Endothelial cell (in vitro differentiated cells): Measurements from ENCODE around the gene MYRFL. TPM values are rescaled to one million over a fixed set of nuclear protein-coding genes. Genes with fewer than 3 reads are reported as not detected.
A peak's percentile ranks its signal among the peaks of the same experiment; 100 is the strongest.

ENCODE experiments used
- DNase-seq: peaks from one replicate; pipeline ENCODE4 v3.0.0; 2021; ENCODE audit warnings: low spot score
- H3K27ac Mint-ChIP-seq: one replicate; pipeline ENCODE4 v1.8.0; 2021; ENCODE audit warnings: mixed read lengths, inconsistent platforms; ENCODE audit not compliant: unreplicated experiment
- H3K27me3 Mint-ChIP-seq: one replicate; pipeline ENCODE4 v1.8.0; 2021; ENCODE audit warnings: mild to moderate bottlenecking, moderate library complexity, mixed read lengths, inconsistent platforms; ENCODE audit not compliant: unreplicated experiment
- H3K36me3 Mint-ChIP-seq: one replicate; pipeline ENCODE4 v1.8.0; 2021; ENCODE audit warnings: mild to moderate bottlenecking, low read depth, mixed read lengths, inconsistent platforms; ENCODE audit not compliant: unreplicated experiment
- H3K4me1 Mint-ChIP-seq: one replicate; pipeline ENCODE4 v1.8.0; 2021; ENCODE audit warnings: mild to moderate bottlenecking, mixed read lengths, inconsistent platforms; ENCODE audit not compliant: unreplicated experiment
- H3K4me3 Mint-ChIP-seq: one replicate; pipeline ENCODE4 v1.8.0; 2021; ENCODE audit warnings: mild to moderate bottlenecking, mixed read lengths, inconsistent platforms; ENCODE audit not compliant: unreplicated experiment
- H3K9me3 Mint-ChIP-seq: one replicate; pipeline ENCODE4 v1.8.0; 2021; ENCODE audit warnings: mixed read lengths, inconsistent platforms; ENCODE audit not compliant: unreplicated experiment
- total RNA-seq: library from RNA; stranded (reverse); fragmentation: NEBNext Ultra II Directional; extraction: Animal tissue kit (Norgen Biotek cat#: 25700); gene quantifications from one replicate; pipeline ENCODE4 v1.2.1, GENCODE V29; 2021; ENCODE audit not compliant: unreplicated experiment
- TF ChIP-seq, protein P1 (sequence below): fragments of 200-600 bp; sonication (generic); IDR thresholded peaks from one replicate; pipeline ENCODE4 v1.5.0; 2021; ENCODE audit warnings: antibody characterized with exemption; ENCODE audit not compliant: unreplicated experiment

MYRFL gene
- total RNA-seq, 1 donor from 2014 or later = 0.69 TPM

DNA sequence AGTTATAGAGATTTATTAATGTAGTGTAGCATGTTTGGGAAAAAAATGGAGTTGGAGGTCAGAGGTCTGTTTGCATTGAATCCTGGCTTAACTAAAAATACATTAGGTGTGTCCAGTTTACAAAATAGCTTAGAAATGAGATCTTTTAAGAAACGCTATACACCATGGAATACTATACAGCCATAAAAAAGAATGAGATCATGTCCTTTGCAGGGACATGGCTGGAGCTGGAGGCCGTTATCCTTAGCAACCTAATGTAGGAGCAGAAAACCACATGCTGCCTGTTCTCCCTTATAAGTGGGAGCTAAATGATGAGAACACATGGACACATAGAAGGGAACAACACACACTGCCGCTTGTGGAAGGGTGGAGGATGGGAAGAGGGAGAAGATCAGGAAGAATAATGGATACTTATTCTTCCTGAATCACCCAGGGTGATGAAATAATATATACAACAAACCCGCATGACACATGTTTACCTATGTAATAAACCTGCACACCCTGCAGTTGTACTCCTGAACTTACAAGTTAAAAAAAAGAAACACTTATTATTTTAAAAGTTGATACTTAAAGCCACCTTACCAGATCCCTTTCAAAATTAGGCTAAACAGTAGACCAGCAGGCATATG, 14.0 kb upstream of the MYRFL start:
- Mint-ChIP-seq H3K9me3 (peaks cover 11% of the 10 kb centered on the region), H3K36me3 (peaks cover 48% of the 10 kb centered on the region), H3K27me3 (no peaks in the 10 kb centered on the region), H3K27ac (no peak overlapping the region), H3K4me1 (no peaks in the 10 kb centered on the region), H3K4me3 (peak overlapping the region; percentile 43)
- no peak for DNase-seq
- TF ChIP-seq, protein P1, sequence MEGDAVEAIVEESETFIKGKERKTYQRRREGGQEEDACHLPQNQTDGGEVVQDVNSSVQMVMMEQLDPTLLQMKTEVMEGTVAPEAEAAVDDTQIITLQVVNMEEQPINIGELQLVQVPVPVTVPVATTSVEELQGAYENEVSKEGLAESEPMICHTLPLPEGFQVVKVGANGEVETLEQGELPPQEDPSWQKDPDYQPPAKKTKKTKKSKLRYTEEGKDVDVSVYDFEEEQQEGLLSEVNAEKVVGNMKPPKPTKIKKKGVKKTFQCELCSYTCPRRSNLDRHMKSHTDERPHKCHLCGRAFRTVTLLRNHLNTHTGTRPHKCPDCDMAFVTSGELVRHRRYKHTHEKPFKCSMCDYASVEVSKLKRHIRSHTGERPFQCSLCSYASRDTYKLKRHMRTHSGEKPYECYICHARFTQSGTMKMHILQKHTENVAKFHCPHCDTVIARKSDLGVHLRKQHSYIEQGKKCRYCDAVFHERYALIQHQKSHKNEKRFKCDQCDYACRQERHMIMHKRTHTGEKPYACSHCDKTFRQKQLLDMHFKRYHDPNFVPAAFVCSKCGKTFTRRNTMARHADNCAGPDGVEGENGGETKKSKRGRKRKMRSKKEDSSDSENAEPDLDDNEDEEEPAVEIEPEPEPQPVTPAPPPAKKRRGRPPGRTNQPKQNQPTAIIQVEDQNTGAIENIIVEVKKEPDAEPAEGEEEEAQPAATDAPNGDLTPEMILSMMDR = no peak

DNA sequence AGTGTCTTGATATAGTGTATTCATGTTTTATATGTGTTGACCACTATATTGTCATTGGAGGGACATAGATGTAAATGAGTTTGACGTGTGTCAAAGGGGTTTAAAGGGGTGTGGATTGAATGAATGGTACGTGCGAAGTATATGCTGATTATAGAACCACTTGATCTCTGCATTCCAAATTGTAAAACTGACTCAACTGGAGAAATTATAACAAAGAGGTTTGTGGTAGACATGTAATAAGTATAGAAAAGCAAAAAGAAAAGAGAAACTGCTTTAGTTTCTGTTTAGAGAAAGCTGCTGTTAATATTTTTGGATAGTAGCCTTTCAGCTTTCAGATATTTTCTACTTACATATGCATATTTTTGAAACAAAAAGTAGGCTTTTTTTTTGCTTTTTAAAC, 8.9 kb upstream of the MYRFL start:
- H3K36me3 Mint-ChIP-seq = peaks cover 14% of the 10 kb centered on the region
- TF ChIP-seq, protein P1 = no peak
- no peaks in the 10 kb centered on the region for H3K9me3 Mint-ChIP-seq
- no peak for DNase-seq
- H3K4me3 Mint-ChIP-seq = no peak overlapping the region
- H3K27me3 Mint-ChIP-seq = no peaks in the 10 kb centered on the region
- H3K4me1 Mint-ChIP-seq = no peaks in the 10 kb centered on the region
- no peak overlapping the region for H3K27ac Mint-ChIP-seq

DNA sequence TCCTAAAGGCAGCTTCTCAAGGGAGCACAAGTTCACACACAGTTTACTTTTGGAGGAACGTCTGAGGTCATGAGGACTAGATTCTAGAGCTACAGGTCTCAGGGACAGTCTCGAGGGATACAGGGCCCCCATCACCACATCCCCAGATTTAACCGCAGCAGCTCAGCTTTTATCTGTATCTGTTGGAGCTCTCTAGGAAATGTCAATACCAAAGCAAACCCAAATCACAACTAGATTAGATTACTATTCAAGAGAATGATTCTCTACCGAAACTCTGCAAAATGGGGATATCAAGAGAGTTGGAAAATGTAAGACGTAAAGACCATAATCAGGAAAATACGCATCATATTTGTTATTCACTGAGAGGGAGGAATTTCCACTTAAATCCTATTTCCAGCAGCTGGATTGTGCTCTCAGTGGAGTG, 4.0 kb upstream of the MYRFL start:
- Mint-ChIP-seq H3K9me3 (no peaks in the 10 kb centered on the region), H3K4me3 (no peak overlapping the region), H3K27me3 (no peaks in the 10 kb centered on the region), H3K36me3 (no peaks in the 10 kb centered on the region), H3K4me1 (no peaks in the 10 kb centered on the region), H3K27ac (no peak overlapping the region)
- TF ChIP-seq, protein P1 = no peak
- DNase-seq = no peak

DNA sequence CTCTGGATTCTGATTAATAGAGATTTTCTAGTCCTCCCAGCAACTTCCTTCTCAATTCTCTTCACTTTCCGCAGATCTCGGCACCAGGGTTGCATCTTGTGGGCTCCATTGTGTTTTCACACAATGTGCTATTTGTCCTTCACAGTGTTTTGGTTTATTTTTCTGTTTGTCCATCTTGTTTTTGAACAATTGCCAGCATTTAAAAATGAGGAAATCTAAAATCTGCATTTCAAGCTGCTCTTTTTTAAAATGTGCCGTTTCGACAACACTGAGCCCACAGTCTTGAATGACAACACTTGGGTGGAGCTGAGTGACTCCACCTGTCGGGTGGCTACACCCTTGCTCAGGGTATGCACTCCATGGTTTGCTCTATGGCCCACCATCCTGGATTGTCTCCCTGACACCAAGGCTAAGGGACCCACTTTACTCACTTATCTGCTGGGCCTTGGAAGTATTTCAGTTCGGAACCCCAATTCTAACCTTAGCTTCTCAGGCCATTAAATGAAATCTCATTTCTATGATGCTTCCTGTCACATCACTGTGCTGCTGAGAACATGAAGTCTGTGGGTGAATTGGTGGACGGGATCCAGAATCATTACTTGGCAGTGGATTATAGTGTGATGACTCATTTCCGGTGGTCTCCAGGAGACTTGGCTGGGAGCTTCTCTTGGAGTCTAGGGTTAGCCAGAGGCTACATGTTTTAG, 3.4 kb upstream of the MYRFL start:
- no peaks in the 10 kb centered on the region for H3K4me1 Mint-ChIP-seq
- H3K36me3 Mint-ChIP-seq = no peaks in the 10 kb centered on the region
- H3K27ac Mint-ChIP-seq = no peak overlapping the region
- H3K9me3 Mint-ChIP-seq = no peaks in the 10 kb centered on the region
- no peak for DNase-seq
- TF ChIP-seq, protein P1 = no peak
- no peak overlapping the region for H3K4me3 Mint-ChIP-seq
- H3K27me3 Mint-ChIP-seq = no peaks in the 10 kb centered on the region

DNA sequence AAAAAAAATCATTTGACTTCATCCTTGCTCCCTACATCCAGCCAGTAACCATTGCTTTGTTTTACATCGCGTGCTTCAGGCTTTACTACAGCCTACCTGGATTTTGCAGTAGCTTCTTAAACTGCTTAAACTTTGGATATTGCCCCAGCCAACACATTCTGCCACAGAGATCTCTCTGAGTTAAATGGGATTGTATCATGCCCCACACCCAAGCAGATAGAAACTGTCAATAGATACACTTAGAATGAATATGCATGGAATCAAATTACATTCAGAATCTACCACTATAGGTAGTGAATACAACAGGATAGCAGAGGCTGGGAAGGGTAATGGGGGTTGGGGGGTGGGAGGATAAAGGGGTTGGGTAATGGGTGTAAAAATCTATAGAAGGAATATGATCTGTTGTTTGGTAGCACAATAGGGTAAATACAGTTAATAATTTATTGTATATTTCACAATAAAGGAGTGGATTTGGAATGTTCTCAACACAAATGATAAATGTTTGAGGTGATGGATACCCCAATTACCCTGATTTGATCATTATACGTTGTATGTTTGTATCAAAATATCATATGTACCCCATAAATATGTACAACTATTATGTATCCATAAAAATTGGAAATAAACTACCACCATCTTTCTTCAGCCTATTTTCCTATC, 2.7 kb upstream of the MYRFL start:
- Mint-ChIP-seq H3K4me3 (no peak overlapping the region), H3K36me3 (no peaks in the 10 kb centered on the region), H3K27me3 (no peaks in the 10 kb centered on the region), H3K4me1 (no peaks in the 10 kb centered on the region), H3K9me3 (no peaks in the 10 kb centered on the region), H3K27ac (no peak overlapping the region)
- TF ChIP-seq, protein P1 = no peak
- DNase-seq = no peak
